Suprapubic skin (tissue), 3 donors: ENCODE results near the gene RNF44.

Source experiments
- POLR2A ChIP-seq, 2 donors: fragments of 450-650 bp; IDR thresholded peaks; one replicate each; pipeline ENCODE4 v1.6.1; 2017; ENCODE audit warnings: antibody characterized with exemption in 2 of 2, mild to moderate bottlenecking in 2 of 2, moderate library complexity in 2 of 2
- TF ChIP-seq, protein P1 (sequence below), 2 donors: fragments of 200-600 bp in 1 of 2; fragments of 450-650 bp in 1 of 2; sonication (generic) in 1 of 2; IDR thresholded peaks; one replicate each; pipeline ENCODE4 v1.5.1; 2016 to 2019; ENCODE audit warnings: antibody characterized with exemption in 2 of 2, mild to moderate bottlenecking in 1 of 2, moderate library complexity in 1 of 2

DNA sequence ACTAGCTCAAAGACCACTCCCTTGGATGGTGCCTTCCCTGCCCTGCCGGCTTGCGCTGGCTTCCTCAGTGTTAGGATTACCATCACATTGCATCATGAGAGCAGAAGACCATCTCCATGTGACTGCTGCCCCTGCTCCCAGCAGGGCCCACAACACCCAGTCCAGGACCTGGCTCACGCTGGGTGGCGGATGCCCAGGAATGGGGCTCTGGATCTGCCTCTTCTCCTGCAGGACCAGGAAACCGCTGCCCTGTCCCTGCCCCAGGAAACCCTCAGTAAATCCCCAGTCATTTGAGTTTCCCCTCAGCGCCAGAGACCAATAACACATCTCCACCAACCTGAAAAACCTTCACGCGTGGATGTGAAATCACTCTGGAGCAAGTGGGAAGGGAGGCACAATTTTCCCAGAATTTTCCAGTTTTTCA is 3.3 kb upstream of the RNF44 start:
- TF ChIP-seq, protein P1, sequence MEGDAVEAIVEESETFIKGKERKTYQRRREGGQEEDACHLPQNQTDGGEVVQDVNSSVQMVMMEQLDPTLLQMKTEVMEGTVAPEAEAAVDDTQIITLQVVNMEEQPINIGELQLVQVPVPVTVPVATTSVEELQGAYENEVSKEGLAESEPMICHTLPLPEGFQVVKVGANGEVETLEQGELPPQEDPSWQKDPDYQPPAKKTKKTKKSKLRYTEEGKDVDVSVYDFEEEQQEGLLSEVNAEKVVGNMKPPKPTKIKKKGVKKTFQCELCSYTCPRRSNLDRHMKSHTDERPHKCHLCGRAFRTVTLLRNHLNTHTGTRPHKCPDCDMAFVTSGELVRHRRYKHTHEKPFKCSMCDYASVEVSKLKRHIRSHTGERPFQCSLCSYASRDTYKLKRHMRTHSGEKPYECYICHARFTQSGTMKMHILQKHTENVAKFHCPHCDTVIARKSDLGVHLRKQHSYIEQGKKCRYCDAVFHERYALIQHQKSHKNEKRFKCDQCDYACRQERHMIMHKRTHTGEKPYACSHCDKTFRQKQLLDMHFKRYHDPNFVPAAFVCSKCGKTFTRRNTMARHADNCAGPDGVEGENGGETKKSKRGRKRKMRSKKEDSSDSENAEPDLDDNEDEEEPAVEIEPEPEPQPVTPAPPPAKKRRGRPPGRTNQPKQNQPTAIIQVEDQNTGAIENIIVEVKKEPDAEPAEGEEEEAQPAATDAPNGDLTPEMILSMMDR (IDR thresholded peaks at IDR 0.05) = no peak
- no peak for TF ChIP-seq POLR2A (IDR thresholded peaks at IDR 0.05)
